GM12873 (cell line): ENCODE data around the gene NKX2-4.

Experiments
- TF ChIP-seq, protein P1 (sequence below): IDR thresholded peaks from 2 replicates; pipeline ENCODE4 v1.5.1; 2012; ENCODE audit warnings: low read depth, mild to moderate bottlenecking, moderate library complexity, low read length, control low read depth; ENCODE audit not compliant: insufficient read depth; ENCODE audit errors: missing control alignments

The NKX2-4 gene

DNA sequence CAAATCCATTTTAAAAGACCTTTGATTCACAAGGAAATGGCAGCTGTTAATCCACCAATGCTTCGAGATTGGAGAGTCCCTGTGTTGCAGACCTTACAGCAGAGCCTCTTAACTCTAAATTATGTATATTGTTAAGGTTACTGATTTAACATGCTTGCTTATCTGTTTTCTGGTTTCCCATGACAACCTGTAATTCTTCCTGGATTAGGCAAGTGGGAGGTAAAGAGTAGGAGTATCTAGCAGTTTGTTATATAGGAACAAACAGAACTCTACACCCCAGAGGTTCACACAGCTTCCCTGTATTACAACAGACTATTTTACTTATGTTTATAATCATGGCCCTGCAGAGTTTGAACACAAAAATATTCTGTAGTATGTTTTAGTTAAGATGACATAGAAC, 39.5 kb downstream of the NKX2-4 start:
- TF ChIP-seq, protein P1, sequence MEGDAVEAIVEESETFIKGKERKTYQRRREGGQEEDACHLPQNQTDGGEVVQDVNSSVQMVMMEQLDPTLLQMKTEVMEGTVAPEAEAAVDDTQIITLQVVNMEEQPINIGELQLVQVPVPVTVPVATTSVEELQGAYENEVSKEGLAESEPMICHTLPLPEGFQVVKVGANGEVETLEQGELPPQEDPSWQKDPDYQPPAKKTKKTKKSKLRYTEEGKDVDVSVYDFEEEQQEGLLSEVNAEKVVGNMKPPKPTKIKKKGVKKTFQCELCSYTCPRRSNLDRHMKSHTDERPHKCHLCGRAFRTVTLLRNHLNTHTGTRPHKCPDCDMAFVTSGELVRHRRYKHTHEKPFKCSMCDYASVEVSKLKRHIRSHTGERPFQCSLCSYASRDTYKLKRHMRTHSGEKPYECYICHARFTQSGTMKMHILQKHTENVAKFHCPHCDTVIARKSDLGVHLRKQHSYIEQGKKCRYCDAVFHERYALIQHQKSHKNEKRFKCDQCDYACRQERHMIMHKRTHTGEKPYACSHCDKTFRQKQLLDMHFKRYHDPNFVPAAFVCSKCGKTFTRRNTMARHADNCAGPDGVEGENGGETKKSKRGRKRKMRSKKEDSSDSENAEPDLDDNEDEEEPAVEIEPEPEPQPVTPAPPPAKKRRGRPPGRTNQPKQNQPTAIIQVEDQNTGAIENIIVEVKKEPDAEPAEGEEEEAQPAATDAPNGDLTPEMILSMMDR: no peak

DNA sequence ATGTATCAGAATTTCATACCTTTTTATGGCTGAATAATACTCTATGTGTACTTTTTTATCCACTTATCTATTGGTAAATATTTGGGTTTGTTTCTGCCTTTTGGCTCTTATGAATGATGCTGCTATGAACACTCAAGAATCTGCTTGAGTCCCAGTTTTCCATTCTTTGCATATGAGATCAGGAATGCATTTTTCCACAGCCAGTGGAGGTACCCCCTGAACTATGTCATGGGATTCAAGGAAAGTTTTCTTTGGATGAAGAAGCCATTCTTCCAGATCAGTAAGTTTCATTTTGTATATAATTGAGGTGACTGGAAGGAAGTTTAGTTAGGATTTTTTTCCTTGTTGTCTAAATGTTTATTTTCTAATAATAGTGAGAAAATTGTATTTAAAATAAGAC, 40.9 kb downstream of the NKX2-4 start:
- TF ChIP-seq, protein P1: no peak

DNA sequence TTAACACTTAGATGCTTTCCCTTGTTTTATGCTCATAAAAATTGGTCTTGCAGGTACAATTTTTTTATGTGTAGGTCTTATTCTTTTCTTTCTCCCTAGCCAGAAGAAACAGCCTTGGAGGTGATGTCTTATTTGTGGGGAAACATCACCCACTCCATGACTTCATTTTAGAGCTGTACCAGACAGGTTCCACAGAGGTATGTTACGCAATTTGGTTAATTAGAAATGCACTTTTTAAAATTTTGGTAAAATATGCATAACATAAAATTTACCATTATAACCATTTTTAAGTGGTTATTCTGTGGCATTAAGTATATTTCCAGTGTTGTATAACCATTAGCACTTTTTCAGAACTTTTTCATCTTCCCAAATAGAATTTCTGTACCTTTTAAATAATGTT, 41.3 kb downstream of the NKX2-4 start:
- TF ChIP-seq, protein P1: no peak

DNA sequence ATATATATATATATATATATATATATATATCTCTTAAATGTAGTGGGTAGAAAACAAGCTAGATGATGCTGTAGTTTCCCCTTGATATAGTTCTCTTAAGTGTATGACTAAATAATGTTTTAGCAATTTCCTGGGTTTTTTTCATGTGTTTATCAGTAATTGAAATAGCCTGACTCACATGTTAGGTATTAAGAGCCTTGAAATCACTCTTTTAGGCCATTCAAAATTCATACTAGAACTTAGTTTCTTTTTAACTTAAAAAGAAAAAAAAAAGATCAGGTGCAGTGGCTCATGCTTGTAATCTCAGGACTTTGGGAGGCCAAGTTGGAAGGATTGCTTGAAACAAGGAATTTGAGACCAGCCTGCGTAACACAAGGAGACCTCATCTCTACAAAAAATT, 44.1 kb downstream of the NKX2-4 start:
- TF ChIP-seq, protein P1: no peak

DNA sequence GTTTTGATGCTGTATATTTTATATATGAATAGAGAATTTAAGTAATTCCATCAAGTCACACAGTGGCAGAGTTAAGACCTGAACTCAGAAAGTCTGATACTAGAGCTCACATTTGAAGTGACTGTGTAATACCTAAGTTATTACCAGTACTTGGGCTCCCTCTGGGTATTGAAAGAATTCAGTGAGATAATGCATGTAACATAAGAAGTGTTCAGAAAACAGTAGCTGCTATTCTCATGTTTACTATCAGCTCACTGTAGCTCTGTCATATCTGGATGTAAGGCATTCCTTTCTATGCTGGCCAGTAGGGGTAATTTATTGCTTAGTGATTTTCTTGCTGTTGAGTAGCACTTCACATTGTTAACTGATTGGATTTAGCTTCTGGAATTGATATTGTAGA, 44.6 kb downstream of the NKX2-4 start:
- TF ChIP-seq, protein P1: no peak
